Stimulated activated CD8-positive, alpha-beta memory T cell treated with anti-CD3 and anti-CD28 coated beads, Interleukin-15, amount 100 ng/mL, for 48 hours (primary cell): ENCODE data around the gene FBLL1.
"Not testable (repeated sequence)": the region's sequence is repeated elsewhere in the genome, so short reads cannot be mapped to it uniquely, and the experiment has no call there.

Source experiments
- DNase-seq, 2 donors: peaks; one replicate each; pipeline ENCODE4 v3.0.0-alpha.2; 2020; ENCODE audit warnings: low read depth in 2 of 2

FBLL1 gene

GRCh38 chr5:168528521-168529373 is at the start of gene FBLL1:
Gene FBLL1 (plus strand): TSS chr5:168529305. CDS start chr5:168529505, 200 bp downstream.
- no peak for DNase-seq

GRCh38 chr5:168480601-168481000 is 48.5 kb upstream of the FBLL1 start:
- DNase-seq: no peak

GRCh38 chr5:168481330-168481788 is 47.7 kb upstream of the FBLL1 start:
- no peak for DNase-seq

- DNase-seq: no peak
Measured at GRCh38 chr5:168482361-168482760, 46.7 kb upstream of the FBLL1 start.

GRCh38 chr5:168486136-168486879 is 42.8 kb upstream of the FBLL1 start, which contains the start of gene RARS1:
Gene RARS1 (plus strand): TSS chr5:168486471. CDS start chr5:168486499, 28 bp downstream.
- DNase-seq: peak; percentile 85 to 87

GRCh38 chr5:168489059-168489458 is 40.0 kb upstream of the FBLL1 start:
- DNase-seq: no peak

GRCh38 chr5:168494057-168494555 is 35.0 kb upstream of the FBLL1 start:
- DNase-seq: no peak

- DNase-seq: no peak
Measured at GRCh38 chr5:168502563-168503237, 26.4 kb upstream of the FBLL1 start.

GRCh38 chr5:168513861-168514428 is 15.2 kb upstream of the FBLL1 start:
- no peak for DNase-seq

GRCh38 chr5:168525856-168526255 is 3.2 kb upstream of the FBLL1 start:
- no peak for DNase-seq

GRCh38 chr5:168527756-168528295 is 1.3 kb upstream of the FBLL1 start:
- DNase-seq: no peak

- no peak for DNase-seq
Measured at GRCh38 chr5:168529374-168530234, 499 bp downstream of the FBLL1 start.

GRCh38 chr5:168530621-168531150 is 1.6 kb downstream of the FBLL1 start:
- DNase-seq: no peak

GRCh38 chr5:168531191-168531590 is 2.1 kb downstream of the FBLL1 start:
- DNase-seq: no peak

GRCh38 chr5:168531987-168532864 is 3.1 kb downstream of the FBLL1 start:
- no peak for DNase-seq

- DNase-seq: not testable (repeated sequence)
Measured at GRCh38 chr5:168534351-168534750, 5.2 kb downstream of the FBLL1 start.

- no peak for DNase-seq
Measured at GRCh38 chr5:168537176-168537575, 8.1 kb downstream of the FBLL1 start.

- DNase-seq: no peak
Measured at GRCh38 chr5:168549554-168549953, 20.4 kb downstream of the FBLL1 start.

GRCh38 chr5:168550656-168551055 is 21.6 kb downstream of the FBLL1 start:
- DNase-seq: no peak
